HepG2 (cell line): ENCODE results near the gene DTD2. TPM values are rescaled to one million over a fixed set of nuclear protein-coding genes. Genes with fewer than 3 reads are reported as not detected.

Source experiments
- AKNA ChIP-seq: sonication (generic); formaldehyde crosslinking; IDR thresholded peaks from 2 replicates; pipeline ENCODE4 v1.4.0; 2020; ENCODE audit warnings: missing genetic modification reagents, borderline replicate concordance
- HOXA7 ChIP-seq: sonication (generic); formaldehyde crosslinking; IDR thresholded peaks from 2 replicates; pipeline ENCODE4 v1.8.1; 2022; ENCODE audit warnings: mild to moderate bottlenecking, missing genetic modification reagents, moderate library complexity
- RFX5 ChIP-seq: IDR thresholded peaks from 2 replicates; pipeline ENCODE4 v1.6.1; 2011; ENCODE audit warnings: low read depth, low read length, improper control_type of control experiment
- RFXANK ChIP-seq: IDR thresholded peaks from 2 replicates; pipeline ENCODE4 v1.6.1; 2016
- SIN3A ChIP-seq: IDR thresholded peaks from 2 replicates; pipeline ENCODE4 v1.6.1; 2011; ENCODE audit warnings: low read depth, mild to moderate bottlenecking, control low read depth, low read length, borderline replicate concordance
- SMYD3 ChIP-seq: sonication (generic); formaldehyde crosslinking; IDR thresholded peaks from 2 replicates; pipeline ENCODE4 v1.8.1; 2023; ENCODE audit warnings: mild to moderate bottlenecking, missing genetic modification reagents
- TCF7 ChIP-seq: sonication (generic); IDR thresholded peaks from 2 replicates; pipeline ENCODE4 v1.6.1; 2016; ENCODE audit warnings: antibody characterized with exemption, low read depth
- ZNF142 ChIP-seq: sonication (generic); formaldehyde crosslinking; IDR thresholded peaks from 2 replicates; pipeline ENCODE4 v1.4.0; 2020; ENCODE audit warnings: missing genetic modification reagents
- ZNF326 ChIP-seq: sonication (generic); formaldehyde crosslinking; IDR thresholded peaks from 2 replicates; pipeline ENCODE4 v1.4.0; 2020; ENCODE audit warnings: missing genetic modification reagents, borderline replicate concordance
- ZNF570 ChIP-seq: sonication (generic); formaldehyde crosslinking; IDR thresholded peaks from 2 replicates; pipeline ENCODE4 v1.4.0; 2020; ENCODE audit warnings: mild to moderate bottlenecking, missing genetic modification reagents, borderline replicate concordance
- ZNF790 ChIP-seq: sonication (generic); formaldehyde crosslinking; IDR thresholded peaks from 2 replicates; pipeline ENCODE4 v1.8.0; 2022; ENCODE audit warnings: missing genetic modification reagents, mild to moderate bottlenecking, borderline replicate concordance
- ZSCAN31 ChIP-seq: sonication (generic); formaldehyde crosslinking; IDR thresholded peaks from 2 replicates; pipeline ENCODE4 v1.5.0; 2020; ENCODE audit warnings: low read depth, mild to moderate bottlenecking, missing genetic modification reagents
- polyA plus RNA-seq, 8 experiments: library from polyadenylated mRNA; depleted of rRNA in 3 of 8; stranded (reverse) in 7 of 8; unstranded in 1 of 8; fragments of >200 nt; fragmentation: Illumina TruSeq in 4 of 8; extraction: Trizol in 4 of 8; gene quantifications; 2 replicates each; pipeline versions ENCODE4 v1.2.1 to v1.2.3, GENCODE V29; 2011 to 2016; ENCODE audit warnings: low read depth in 4 of 8, missing spikeins in 1 of 8, mixed read lengths in 1 of 8; ENCODE audit not compliant: insufficient read depth in 1 of 8
- total RNA-seq, 5 experiments: library from RNA; depleted of rRNA; stranded (reverse); fragments of >200 nt; fragmentation: Illumina TruSeq; extraction: Trizol; gene quantifications; 2 replicates each; pipeline ENCODE4 v1.2.3, GENCODE V29; 2016; ENCODE audit warnings: low read depth in 1 of 5
- TF ChIP-seq, protein P1 (sequence below): sonication (generic); formaldehyde crosslinking; IDR thresholded peaks from 2 replicates; pipeline ENCODE4 v1.9.0; 2021; ENCODE audit warnings: missing genetic modification reagents, borderline replicate concordance
- TF ChIP-seq, protein P2 (sequence below): sonication (generic); formaldehyde crosslinking; IDR thresholded peaks from 2 replicates; pipeline ENCODE4 v1.8.1; 2023; ENCODE audit warnings: missing genetic modification reagents, inconsistent platforms, borderline replicate concordance

DTD2 gene
- total and polyA plus RNA-seq, 2 of the 13 experiments (the other 11 are each of a cell fraction or from before 2014, with no cell fraction given): 22.3 to 49.8 TPM

GRCh38 chr14:31457665-31458659 lies 656 bp upstream of the DTD2 start (continued):
- no peak for TF ChIP-seq ZNF142 (CRISPR knock-in tag)
- TF ChIP-seq SMYD3 (CRISPR knock-in tag): peak; percentile 99
- no peak for TF ChIP-seq ZNF326
- TF ChIP-seq ZNF790 (CRISPR knock-in tag): no peak; the same call in 1 of the 2 replicates
- TF ChIP-seq RFX5: no peak
- TF ChIP-seq RFXANK (CRISPR knock-in tag): no peak
- TF ChIP-seq, protein P1, sequence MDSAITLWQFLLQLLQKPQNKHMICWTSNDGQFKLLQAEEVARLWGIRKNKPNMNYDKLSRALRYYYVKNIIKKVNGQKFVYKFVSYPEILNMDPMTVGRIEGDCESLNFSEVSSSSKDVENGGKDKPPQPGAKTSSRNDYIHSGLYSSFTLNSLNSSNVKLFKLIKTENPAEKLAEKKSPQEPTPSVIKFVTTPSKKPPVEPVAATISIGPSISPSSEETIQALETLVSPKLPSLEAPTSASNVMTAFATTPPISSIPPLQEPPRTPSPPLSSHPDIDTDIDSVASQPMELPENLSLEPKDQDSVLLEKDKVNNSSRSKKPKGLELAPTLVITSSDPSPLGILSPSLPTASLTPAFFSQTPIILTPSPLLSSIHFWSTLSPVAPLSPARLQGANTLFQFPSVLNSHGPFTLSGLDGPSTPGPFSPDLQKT: no peak
- TF ChIP-seq ZSCAN31: no peak
- no peak for TF ChIP-seq AKNA (CRISPR knock-in tag)
- peak; percentile 57; the same call in 1 of the 2 replicates for TF ChIP-seq SIN3A
- TF ChIP-seq HOXA7 (CRISPR knock-in tag): no peak
- TF ChIP-seq, protein P2, sequence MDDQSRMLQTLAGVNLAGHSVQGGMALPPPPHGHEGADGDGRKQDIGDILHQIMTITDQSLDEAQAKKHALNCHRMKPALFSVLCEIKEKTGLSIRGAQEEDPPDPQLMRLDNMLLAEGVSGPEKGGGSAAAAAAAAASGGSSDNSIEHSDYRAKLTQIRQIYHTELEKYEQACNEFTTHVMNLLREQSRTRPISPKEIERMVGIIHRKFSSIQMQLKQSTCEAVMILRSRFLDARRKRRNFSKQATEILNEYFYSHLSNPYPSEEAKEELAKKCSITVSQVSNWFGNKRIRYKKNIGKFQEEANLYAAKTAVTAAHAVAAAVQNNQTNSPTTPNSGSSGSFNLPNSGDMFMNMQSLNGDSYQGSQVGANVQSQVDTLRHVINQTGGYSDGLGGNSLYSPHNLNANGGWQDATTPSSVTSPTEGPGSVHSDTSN (CRISPR knock-in tag): no peak
- TF ChIP-seq TCF7: peak; percentile 14; the same call in 1 of the 2 replicates
- TF ChIP-seq ZNF570: no peak
